Panc1 (cell line): Measurements from ENCODE around the gene L3MBTL2.

Source experiments
- POLR2AphosphoS5 ChIP-seq: IDR thresholded peaks from 2 replicates; pipeline ENCODE4 v1.6.1; 2012; ENCODE audit warnings: mild to moderate bottlenecking, low read depth, low read length, moderate library complexity
- TF ChIP-seq, protein P1 (sequence below): fragments of 450-650 bp; IDR thresholded peaks from 2 replicates; pipeline ENCODE4 v1.5.1; 2017; ENCODE audit warnings: mild to moderate bottlenecking

DNA sequence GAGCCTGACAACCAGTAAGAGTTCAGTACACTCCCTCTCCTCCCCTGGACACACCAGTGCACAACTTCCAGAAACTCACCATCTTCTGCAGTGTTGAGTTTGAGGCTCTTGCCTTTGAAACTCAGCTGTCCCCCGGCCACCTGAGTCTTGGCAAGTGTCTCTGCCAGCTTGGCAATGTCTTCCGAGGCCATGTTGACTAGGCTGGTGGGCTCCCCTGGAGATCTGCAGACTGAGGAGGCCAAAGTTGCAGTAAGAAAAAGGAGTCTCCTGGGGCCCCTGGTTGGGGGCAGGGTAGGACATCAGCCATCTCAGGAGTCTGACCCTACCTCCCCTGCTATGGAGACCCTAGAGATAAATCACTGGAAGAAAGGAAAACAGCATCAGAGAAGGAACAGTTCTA, 75.7 kb downstream of the L3MBTL2 start:
- TF ChIP-seq, protein P1, sequence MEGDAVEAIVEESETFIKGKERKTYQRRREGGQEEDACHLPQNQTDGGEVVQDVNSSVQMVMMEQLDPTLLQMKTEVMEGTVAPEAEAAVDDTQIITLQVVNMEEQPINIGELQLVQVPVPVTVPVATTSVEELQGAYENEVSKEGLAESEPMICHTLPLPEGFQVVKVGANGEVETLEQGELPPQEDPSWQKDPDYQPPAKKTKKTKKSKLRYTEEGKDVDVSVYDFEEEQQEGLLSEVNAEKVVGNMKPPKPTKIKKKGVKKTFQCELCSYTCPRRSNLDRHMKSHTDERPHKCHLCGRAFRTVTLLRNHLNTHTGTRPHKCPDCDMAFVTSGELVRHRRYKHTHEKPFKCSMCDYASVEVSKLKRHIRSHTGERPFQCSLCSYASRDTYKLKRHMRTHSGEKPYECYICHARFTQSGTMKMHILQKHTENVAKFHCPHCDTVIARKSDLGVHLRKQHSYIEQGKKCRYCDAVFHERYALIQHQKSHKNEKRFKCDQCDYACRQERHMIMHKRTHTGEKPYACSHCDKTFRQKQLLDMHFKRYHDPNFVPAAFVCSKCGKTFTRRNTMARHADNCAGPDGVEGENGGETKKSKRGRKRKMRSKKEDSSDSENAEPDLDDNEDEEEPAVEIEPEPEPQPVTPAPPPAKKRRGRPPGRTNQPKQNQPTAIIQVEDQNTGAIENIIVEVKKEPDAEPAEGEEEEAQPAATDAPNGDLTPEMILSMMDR, result no peak
- no peak for TF ChIP-seq POLR2AphosphoS5
